ENCODE data around the gene TRAF3IP1.
"Not testable (repeated sequence)": the region's sequence is repeated elsewhere in the genome, so short reads cannot be mapped to it uniquely, and the experiment has no call there.

Gene TRAF3IP1

GRCh38 chr2:238380785-238381184 is 60.5 kb downstream of the TRAF3IP1 start:
- DNase-seq (ENCODE audit: low read depth in 2 of 2) = no peak

GRCh38 chr2:238381341-238382115 is 61.2 kb downstream of the TRAF3IP1 start:
- DNase-seq (ENCODE audit: low read depth in 2 of 2) = no peak

GRCh38 chr2:238382381-238382781 is 62.1 kb downstream of the TRAF3IP1 start:
- DNase-seq (ENCODE audit: low read depth in 2 of 2) = no peak

- no peak for DNase-seq (ENCODE audit: low read depth in 2 of 2)
These were observed 62.8 kb downstream of the TRAF3IP1 start for GRCh38 chr2:238383135-238383534.

GRCh38 chr2:238383743-238384380 is 63.5 kb downstream of the TRAF3IP1 start:
- DNase-seq (ENCODE audit: low read depth in 2 of 2) = no peak

GRCh38 chr2:238387332-238387731 is 67.0 kb downstream of the TRAF3IP1 start:
- DNase-seq (ENCODE audit: low read depth in 2 of 2) = no peak

- no peak for DNase-seq (ENCODE audit: low read depth in 2 of 2)
These were observed 68.5 kb downstream of the TRAF3IP1 start for GRCh38 chr2:238388794-238389193.

- DNase-seq (ENCODE audit: low read depth in 2 of 2) = no peak
These were observed 69.8 kb downstream of the TRAF3IP1 start for GRCh38 chr2:238389988-238390589.

- DNase-seq (ENCODE audit: low read depth in 2 of 2) = no peak
These were observed 70.8 kb downstream of the TRAF3IP1 start for GRCh38 chr2:238391042-238391689.

GRCh38 chr2:238396663-238397062 is 76.3 kb downstream of the TRAF3IP1 start:
- DNase-seq (ENCODE audit: low read depth in 2 of 2) = no peak

- DNase-seq (ENCODE audit: low read depth in 2 of 2) = no peak
These were observed 77.0 kb downstream of the TRAF3IP1 start for GRCh38 chr2:238397356-238397755.

- no peak for DNase-seq (ENCODE audit: low read depth in 2 of 2)
These were observed 78.3 kb downstream of the TRAF3IP1 start for GRCh38 chr2:238398577-238398976.

- no peak for DNase-seq (ENCODE audit: low read depth in 2 of 2)
These were observed 78.8 kb downstream of the TRAF3IP1 start for GRCh38 chr2:238399094-238399493.

- DNase-seq (ENCODE audit: low read depth in 2 of 2) = no peak
These were observed 81.2 kb downstream of the TRAF3IP1 start for GRCh38 chr2:238401551-238401950.

- no peak for DNase-seq (ENCODE audit: low read depth in 2 of 2)
These were observed 83.5 kb downstream of the TRAF3IP1 start for GRCh38 chr2:238403632-238404405.

- DNase-seq (ENCODE audit: low read depth in 2 of 2) = no peak
These were observed 84.3 kb downstream of the TRAF3IP1 start for GRCh38 chr2:238404406-238405216.

GRCh38 chr2:238405217-238405555 is 84.9 kb downstream of the TRAF3IP1 start:
- DNase-seq (ENCODE audit: low read depth in 2 of 2) = not testable (repeated sequence)

GRCh38 chr2:238406221-238406997 is 86.1 kb downstream of the TRAF3IP1 start:
- no peak for DNase-seq (ENCODE audit: low read depth in 2 of 2)

- no peak for DNase-seq (ENCODE audit: low read depth in 2 of 2)
These were observed 86.6 kb downstream of the TRAF3IP1 start for GRCh38 chr2:238406998-238407285.

- DNase-seq (ENCODE audit: low read depth in 2 of 2) = no peak
These were observed 87.2 kb downstream of the TRAF3IP1 start for GRCh38 chr2:238407566-238407965.

Measured in stimulated activated CD8-positive, alpha-beta memory T cell treated with anti-CD3 and anti-CD28 coated beads, Interleukin-15, amount 100 ng/mL, for 4 hours (primary cell).